ENCODE data around the gene LHX4.

Gene LHX4

GRCh38 chr1:180265201-180265600 is 35.1 kb downstream of the LHX4 start:
- no peak overlapping the region for H3K4me3 ChIP-seq (ENCODE audit: low read depth, low read length)
- TF ChIP-seq CTCF (IDR thresholded peaks at IDR 0.05; ENCODE audit: low read depth, low read length), result no peak

GRCh38 chr1:180265871-180266270 is 35.8 kb downstream of the LHX4 start:
- TF ChIP-seq CTCF (IDR thresholded peaks at IDR 0.05; ENCODE audit: low read depth, low read length), result no peak
- no peak overlapping the region for H3K4me3 ChIP-seq (ENCODE audit: low read depth, low read length)

GRCh38 chr1:180266275-180267210 is 36.5 kb downstream of the LHX4 start:
- no peak for TF ChIP-seq CTCF (IDR thresholded peaks at IDR 0.05; ENCODE audit: low read depth, low read length)
- no peak overlapping the region for H3K4me3 ChIP-seq (ENCODE audit: low read depth, low read length)

GRCh38 chr1:180267211-180267561 is 37.1 kb downstream of the LHX4 start:
- H3K4me3 ChIP-seq (ENCODE audit: low read depth, low read length), result no peak overlapping the region
- no peak for TF ChIP-seq CTCF (IDR thresholded peaks at IDR 0.05; ENCODE audit: low read depth, low read length)

GRCh38 chr1:180267761-180268555 is 37.9 kb downstream of the LHX4 start:
- TF ChIP-seq CTCF (IDR thresholded peaks at IDR 0.05; ENCODE audit: low read depth, low read length), result no peak
- no peak overlapping the region for H3K4me3 ChIP-seq (ENCODE audit: low read depth, low read length)

GRCh38 chr1:180268556-180269075 is 38.6 kb downstream of the LHX4 start:
- no peak overlapping the region for H3K4me3 ChIP-seq (ENCODE audit: low read depth, low read length)
- no peak for TF ChIP-seq CTCF (IDR thresholded peaks at IDR 0.05; ENCODE audit: low read depth, low read length)
